A549 (cell line): ENCODE data around the gene CBR3.

Source experiments
- CTCF ChIP-seq: fragments of >200 bp; sonication (Bioruptor Twin); formaldehyde crosslinking; IDR thresholded peaks from 3 replicates; pipeline ENCODE4 v1.5.1; 2016
- E2F6 ChIP-seq: IDR thresholded peaks from 2 replicates; pipeline ENCODE4 v1.6.1; 2012; ENCODE audit warnings: low read depth, borderline replicate concordance
- REST ChIP-seq: fragments of 200-600 bp; sonication (generic); IDR thresholded peaks from 2 replicates; pipeline ENCODE4 v1.6.1; 2016; ENCODE audit warnings: antibody characterized with exemption, mild to moderate bottlenecking, moderate library complexity
- ZC3H11A ChIP-seq: fragments of 450-650 bp; IDR thresholded peaks from 2 replicates; pipeline ENCODE4 v1.6.1; 2014; ENCODE audit warnings: antibody characterized with exemption, mild to moderate bottlenecking

- TF ChIP-seq ZC3H11A (no peak), REST (no peak), CTCF (no peak), E2F6 (no peak)
These were observed 51.2 kb downstream of the CBR3 start for GRCh38 chr21:36186081-36186480.
